HepG2 (cell line): Measurements from ENCODE around the gene LRRN2. TPM values are rescaled to one million over a fixed set of nuclear protein-coding genes. Genes with fewer than 3 reads are reported as not detected.

Source experiments
- ATAC-seq: fragments of 200-7000 bp; cut with Tn5 transposase; 3 replicates; pipeline ENCODE4 v1.9.1; 2020; ENCODE audit warnings: mild to moderate bottlenecking, moderate library complexity
- BruUV-seq: library from RNA; stranded (reverse); fragments of 400-500 nt; replicated peaks from 2 replicates; lab custom pipeline; 2021; lab: Mats Ljungman, UMichigan
- CTCF ChIA-PET: fragments of 300-600 bp; formaldehyde crosslinking; extraction: SDS; loops from one replicate; lab custom pipeline; 2021; ENCODE audit warnings: low total read pairs, inconsistent platforms, low intra/inter-chr PET ratio; lab: Yijun Ruan, JAX
- POLR2A ChIA-PET: fragments of 350-600 bp; sonication (Branson Sonifier 250); formaldehyde crosslinking; loops from one replicate; lab custom pipeline; 2020; ENCODE audit warnings: antibody characterized with exemption, inconsistent platforms; lab: Yijun Ruan, JAX
- DNase-seq: peaks from one replicate; pipeline ENCODE4 v3.0.0-alpha.2; 2015; ENCODE audit warnings: low spot score
- FAIRE-seq: peaks from 3 replicates; lab custom pipeline; 2011; peaks lifted over from hg19 to GRCh38; lab: Jason Lieb, UNC
- H2AFZ ChIP-seq: one replicate; pipeline ENCODE4 v1.6.1; 2011; ENCODE audit warnings: low read length, inconsistent platforms
- H3K27ac ChIP-seq: fragments of 300-600 bp; 3 replicates; pipeline ENCODE4 v1.8.0; 2011; ENCODE audit warnings: mixed run types, mild to moderate bottlenecking, mixed read lengths, low read length, inconsistent platforms; ENCODE audit not compliant: insufficient read depth; ENCODE audit errors: extremely low read length
- H3K27me3 ChIP-seq, 2 experiments: fragments of 200-600 bp in 1 of 2; 2 replicates in 1 of 2; 3 replicates in 1 of 2; pipeline versions ENCODE4 v1.6.0 to v1.8.0; 2011; ENCODE audit warnings: low read length in 2 of 2, mild to moderate bottlenecking in 2 of 2, moderate library complexity in 2 of 2, inconsistent platforms in 1 of 2; ENCODE audit not compliant: insufficient read depth in 2 of 2, control insufficient read depth in 1 of 2
- H3K36me3 ChIP-seq, 2 experiments: fragments of 200-600 bp in 1 of 2; replicated peaks in 1 of 2; 2 replicates in 1 of 2; 3 replicates in 1 of 2; pipeline versions ENCODE4 v1.5.1 to v1.8.0; 2011; ENCODE audit warnings: low read length in 2 of 2, inconsistent platforms in 1 of 2; ENCODE audit not compliant: insufficient read depth in 2 of 2, control insufficient read depth in 1 of 2
- H3K4me1 ChIP-seq: 2 replicates; pipeline ENCODE4 v1.5.1; 2012; ENCODE audit warnings: low read length, inconsistent platforms; ENCODE audit not compliant: insufficient read depth
- H3K4me2 ChIP-seq: 2 replicates; pipeline ENCODE4 v1.6.0; 2011; ENCODE audit warnings: low read depth, low read length, inconsistent platforms
- H3K4me3 ChIP-seq, 3 experiments: fragments of 200-600 bp in 1 of 3; sonication (generic), shearing (Covaris generic) in 1 of 3; replicated peaks in 1 of 3; 2 replicates each; pipeline ENCODE4 v1.5.1; 2011 to 2016; ENCODE audit warnings: low read length in 3 of 3, inconsistent platforms in 2 of 3, low read depth in 2 of 3, mild to moderate bottlenecking in 2 of 3, control low read depth in 1 of 3, mixed read lengths in 1 of 3; ENCODE audit not compliant: insufficient read depth in 1 of 3
- H3K79me2 ChIP-seq: one replicate; pipeline ENCODE4 v1.6.1; 2011; ENCODE audit warnings: low read length, inconsistent platforms; ENCODE audit not compliant: insufficient read depth
- H3K9ac ChIP-seq: 2 replicates; pipeline ENCODE4 v1.6.0; 2011; ENCODE audit warnings: mild to moderate bottlenecking, low read depth, low read length, inconsistent platforms; ENCODE audit not compliant: insufficient read depth
- H3K9me3 ChIP-seq: 2 replicates; pipeline ENCODE4 v1.5.1; 2012; ENCODE audit warnings: mild to moderate bottlenecking, low read length
- H4K20me1 ChIP-seq: 2 replicates; pipeline ENCODE4 v1.6.0; 2011; ENCODE audit warnings: inconsistent platforms, mild to moderate bottlenecking, low read length, moderate library complexity; ENCODE audit not compliant: insufficient read depth
- CBX5 ChIP-seq: sonication (generic); formaldehyde crosslinking; IDR thresholded peaks from 2 replicates; pipeline ENCODE4 v1.4.0; 2020; ENCODE audit warnings: missing genetic modification reagents, borderline replicate concordance
- ESRRA ChIP-seq: sonication (generic); formaldehyde crosslinking; IDR thresholded peaks from 2 replicates; pipeline ENCODE4 v1.5.1; 2020; ENCODE audit warnings: mild to moderate bottlenecking, low read depth, missing genetic modification reagents
- MED1 ChIP-seq: sonication (generic); formaldehyde crosslinking; IDR thresholded peaks from 2 replicates; pipeline ENCODE4 v1.4.0; 2020; ENCODE audit warnings: missing genetic modification reagents
- NRL ChIP-seq: sonication (generic); formaldehyde crosslinking; IDR thresholded peaks from 2 replicates; pipeline ENCODE4 v1.5.0; 2020; ENCODE audit warnings: missing genetic modification reagents, mild to moderate bottlenecking, moderate library complexity, borderline replicate concordance
- WIZ ChIP-seq: sonication (generic); formaldehyde crosslinking; IDR thresholded peaks from 2 replicates; pipeline ENCODE4 v1.5.1; 2020; ENCODE audit warnings: mild to moderate bottlenecking, missing genetic modification reagents
- ZHX2 ChIP-seq, 2 experiments: sonication (generic) in 1 of 2; formaldehyde crosslinking in 1 of 2; IDR thresholded peaks; 2 replicates each; pipeline versions ENCODE4 v1.6.1 to v1.9.0; 2014 to 2022; ENCODE audit warnings: antibody characterized with exemption in 1 of 2, borderline replicate concordance in 1 of 2, inconsistent platforms in 1 of 2, low read depth in 1 of 2, missing genetic modification reagents in 1 of 2
- ZSCAN31 ChIP-seq: sonication (generic); formaldehyde crosslinking; IDR thresholded peaks from 2 replicates; pipeline ENCODE4 v1.5.0; 2020; ENCODE audit warnings: low read depth, mild to moderate bottlenecking, missing genetic modification reagents
- WGBS: methylation state at CpG from one replicate; pipeline ENCODE4 v1.1.6; 2017; ENCODE audit warnings: low lambda C conversion rate; 5-methylcytosine and 5-hydroxymethylcytosine counted together
- in situ Hi-C: cut with HindIII; loops from 2 replicates; pipeline ENCODE4 v1.10.0; 2017; ENCODE audit warnings: low pct_unique_long_range_greater_than_20kb; ENCODE audit not compliant: extremely low pct_ligation_motif_present
- intact Hi-C: fragments of 100-400 bp; cut with micrococcal nuclease; formaldehyde crosslinking; loops from one replicate; pipeline ENCODE4 v1.10.0; 2022; ENCODE audit not compliant: unreplicated experiment
- polyA plus RNA-seq, 8 experiments: library from polyadenylated mRNA; depleted of rRNA in 3 of 8; stranded (reverse) in 7 of 8; unstranded in 1 of 8; fragments of >200 nt; fragmentation: Illumina TruSeq in 4 of 8; extraction: Trizol in 4 of 8; gene quantifications; 2 replicates each; pipeline versions ENCODE4 v1.2.1 to v1.2.3, GENCODE V29; 2011 to 2016; ENCODE audit warnings: low read depth in 4 of 8, missing spikeins in 1 of 8, mixed read lengths in 1 of 8; ENCODE audit not compliant: insufficient read depth in 1 of 8
- total RNA-seq, 5 experiments: library from RNA; depleted of rRNA; stranded (reverse); fragments of >200 nt; fragmentation: Illumina TruSeq; extraction: Trizol; gene quantifications; 2 replicates each; pipeline ENCODE4 v1.2.3, GENCODE V29; 2016; ENCODE audit warnings: low read depth in 1 of 5

Gene LRRN2
- total and polyA plus RNA-seq, 2 of the 13 experiments (the other 11 are each of a cell fraction or from before 2014, with no cell fraction given) = not detected

- BruUV-seq = no TSS peak
- POLR2A ChIA-PET = no interaction called here
- Histone ChIP-seq H3K27ac (no peak overlapping the region), H3K79me2 (no peaks in the 10 kb centered on the region), H3K4me3 (no peak overlapping the region), H3K4me1 (peaks cover 5% of the 10 kb centered on the region; the same call in 1 of the 2 replicates), H3K9me3 (no peaks in the 10 kb centered on the region), H3K27me3 (0 out of 5 replicates have a peak, but pooled peaks cover 0 to 6% of the 10 kb centered on the region in 2 experiments), H3K36me3 (no peaks in the 10 kb centered on the region), H2AFZ (no peak overlapping the region), H4K20me1 (no peaks in the 10 kb centered on the region), H3K9ac (no peak overlapping the region), H3K4me2 (no peak overlapping the region)
- no peak for DNase-seq
- TF ChIP-seq WIZ (CRISPR knock-in tag) (no peak), MED1 (CRISPR knock-in tag) (no peak), ESRRA (no peak), ZSCAN31 (CRISPR knock-in tag) (no peak), ZHX2 (IDR thresholded peaks at IDR 0.05; ENCODE audit: low read depth) (no peak), ZHX2 (CRISPR knock-in tag; IDR thresholded peaks at IDR 0.05; ENCODE audit: borderline replicate concordance) (no peak), NRL (CRISPR knock-in tag) (no peak), CBX5 (CRISPR knock-in tag) (no peak)
- intact Hi-C loops = no loop called here
- no peak for ATAC-seq
- no peak for FAIRE-seq
- in situ Hi-C loops = no loop called here
- CTCF ChIA-PET = no interaction called here
- WGBS = 45% methylated on average over 5 of the region's 5 CpGs
These were observed 96.7 kb downstream of the LRRN2 start for GRCh38 chr1:204588826-204589225.
